Epithelial cell of esophagus (primary cell): ENCODE results near the gene FGFR4.

Source experiments
- DNase-seq: peaks from one replicate; pipeline ENCODE4 v3.0.0; 2010; ENCODE audit warnings: low read depth
- H3K4me3 ChIP-seq: 2 replicates; pipeline ENCODE4 v1.5.1; 2011; ENCODE audit warnings: mild to moderate bottlenecking, low read length, control low read depth
- CTCF ChIP-seq: IDR thresholded peaks from 2 replicates; pipeline ENCODE4 v1.5.1; 2011; ENCODE audit warnings: low read depth, mild to moderate bottlenecking, low read length, control low read depth, inconsistent platforms; ENCODE audit not compliant: insufficient read depth; ENCODE audit errors: missing control alignments

Gene FGFR4

DNA sequence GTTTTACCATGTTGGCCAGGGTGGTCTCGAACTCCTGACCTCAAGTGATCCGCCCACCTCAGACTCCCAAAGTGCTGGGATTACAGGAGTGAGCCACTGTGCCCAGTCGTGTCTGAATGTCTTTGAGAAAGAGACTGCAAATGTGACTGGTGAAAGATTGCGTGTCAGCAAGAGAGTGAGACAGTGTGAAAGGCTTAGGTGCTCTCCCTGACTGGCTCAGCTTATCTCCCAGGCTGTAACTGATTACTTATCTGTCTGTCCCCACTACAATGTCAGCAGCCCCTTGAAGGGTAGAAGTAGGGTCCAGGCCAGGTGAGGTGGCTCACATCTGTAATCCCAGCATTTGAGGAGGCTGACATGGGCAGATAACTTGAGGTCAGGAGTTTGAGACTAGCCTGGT lies 3.4 kb upstream of the FGFR4 start:
- H3K4me3 ChIP-seq, result no peak overlapping the region
- DNase-seq, result no peak
- no peak for TF ChIP-seq CTCF

GRCh38 chr5:177084175-177084574 lies 2.5 kb upstream of the FGFR4 start:
- H3K4me3 ChIP-seq, result no peak overlapping the region
- TF ChIP-seq CTCF, result no peak
- no peak for DNase-seq

- DNase-seq, result no peak
- H3K4me3 ChIP-seq, result no peak overlapping the region
- no peak for TF ChIP-seq CTCF
Measured at GRCh38 chr5:177085985-177086653, 596 bp upstream of the FGFR4 start.

DNA sequence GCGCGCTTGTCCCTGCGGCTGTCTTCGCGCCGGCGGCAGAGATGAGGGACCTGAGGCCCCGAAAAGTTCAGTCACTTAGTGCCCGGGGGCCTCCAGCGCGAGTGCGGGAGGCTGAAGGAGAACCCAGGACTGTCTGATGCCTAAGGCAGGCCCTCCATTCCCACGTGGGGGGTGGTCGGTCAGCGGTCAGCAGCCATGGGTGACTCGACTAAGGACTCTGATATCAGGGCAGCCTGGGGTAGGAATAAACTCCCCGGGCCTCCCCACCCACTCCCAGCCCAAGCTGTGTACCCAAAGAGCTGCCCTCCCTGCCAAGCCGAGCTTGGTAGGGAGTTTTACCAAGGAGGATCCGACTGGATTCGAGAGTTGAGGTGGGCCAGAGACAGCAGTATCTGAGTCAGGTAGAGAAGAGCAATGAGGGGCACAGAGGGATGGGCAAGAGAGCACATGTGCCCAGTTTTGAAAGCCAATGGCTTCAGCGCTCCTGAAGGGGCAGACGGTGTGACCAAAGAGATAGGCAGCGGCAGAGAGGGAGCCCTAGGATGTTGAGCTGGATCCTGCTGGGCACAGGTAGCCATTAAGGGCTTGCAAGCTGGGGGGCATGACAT lies 787 bp downstream of the FGFR4 start:
- no peak for TF ChIP-seq CTCF
- DNase-seq, result no peak
- H3K4me3 ChIP-seq, result peak overlapping the region; percentile 20

- DNase-seq, result no peak
- no peak for TF ChIP-seq CTCF
- no peak overlapping the region for H3K4me3 ChIP-seq
Measured at GRCh38 chr5:177089127-177089526, 2.4 kb downstream of the FGFR4 start.

GRCh38 chr5:177089825-177090641 lies 3.3 kb downstream of the FGFR4 start:
- TF ChIP-seq CTCF, result no peak
- H3K4me3 ChIP-seq, result no peak overlapping the region
- DNase-seq, result no peak

DNA sequence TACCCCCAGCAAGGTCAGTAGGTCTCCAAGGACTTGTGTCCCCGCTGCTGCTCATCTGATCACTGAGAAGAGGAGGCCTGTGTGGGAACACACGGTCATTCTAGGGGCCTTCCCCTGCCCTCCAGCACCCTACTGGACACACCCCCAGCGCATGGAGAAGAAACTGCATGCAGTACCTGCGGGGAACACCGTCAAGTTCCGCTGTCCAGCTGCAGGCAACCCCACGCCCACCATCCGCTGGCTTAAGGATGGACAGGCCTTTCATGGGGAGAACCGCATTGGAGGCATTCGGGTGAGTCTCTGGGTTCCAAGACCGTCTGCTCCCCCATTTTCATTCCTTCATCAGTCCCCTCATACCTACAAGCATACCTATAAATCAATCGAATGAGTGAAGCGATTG lies 4.1 kb downstream of the FGFR4 start:
- H3K4me3 ChIP-seq, result no peak overlapping the region
- no peak for DNase-seq
- TF ChIP-seq CTCF, result no peak
